HTR-8/SVneo (cell line): ENCODE measurements around the gene MAST1.
"Not testable (repeated sequence)": the region's sequence is repeated elsewhere in the genome, so short reads cannot be mapped to it uniquely, and the experiment has no call there.

Experiments used
- DNase-seq: peaks from one replicate; pipeline ENCODE4 v3.0.0; 2011; ENCODE audit warnings: low spot score, mixed read lengths; ENCODE audit not compliant: insufficient read length
- FAIRE-seq: peaks from 2 replicates; lab custom pipeline; 2011; peaks lifted over from hg19 to GRCh38; lab: Jason Lieb, UNC

The MAST1 gene

DNA sequence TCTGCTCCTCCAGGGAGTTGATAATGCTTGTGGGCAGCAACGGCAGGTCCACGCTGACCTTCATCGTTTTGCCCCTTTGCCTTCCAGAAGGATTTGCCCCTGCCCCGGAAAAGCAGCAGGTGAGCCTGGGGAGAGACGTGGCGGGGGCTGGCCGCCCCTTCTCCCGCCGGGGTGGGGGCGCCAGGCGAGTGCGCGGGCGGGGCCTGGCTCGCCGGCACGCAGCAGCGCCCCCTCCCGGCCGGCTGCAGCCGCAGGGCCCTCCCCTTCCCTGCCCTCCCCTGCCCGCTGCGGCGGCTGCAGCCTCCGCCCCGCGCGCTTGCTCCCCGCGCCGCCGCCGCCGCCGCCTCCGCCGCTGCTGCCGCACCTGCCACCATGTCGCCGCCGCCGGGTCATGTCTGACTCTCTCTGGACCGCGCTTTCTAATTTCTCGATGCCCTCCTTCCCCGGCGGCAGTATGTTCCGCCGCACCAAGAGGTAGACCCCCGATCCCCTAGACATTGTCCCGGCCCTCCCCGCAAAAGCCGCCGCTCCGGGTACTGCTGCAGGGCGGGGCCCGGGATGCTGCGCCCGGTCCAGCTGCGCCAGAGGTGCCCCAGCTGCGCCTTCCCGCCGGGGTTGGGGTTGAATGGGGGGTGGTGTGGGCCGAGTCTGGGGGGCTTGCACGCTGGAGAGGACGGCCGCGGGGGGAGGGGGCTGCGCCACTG is at the start of gene MAST1:
Gene MAST1 (plus strand): TSS at position 334 of the 704 bp plus-strand sequence. CDS start 58 bp downstream, at position 392.
- FAIRE-seq: no peak
- peak; percentile 76 for DNase-seq

DNA sequence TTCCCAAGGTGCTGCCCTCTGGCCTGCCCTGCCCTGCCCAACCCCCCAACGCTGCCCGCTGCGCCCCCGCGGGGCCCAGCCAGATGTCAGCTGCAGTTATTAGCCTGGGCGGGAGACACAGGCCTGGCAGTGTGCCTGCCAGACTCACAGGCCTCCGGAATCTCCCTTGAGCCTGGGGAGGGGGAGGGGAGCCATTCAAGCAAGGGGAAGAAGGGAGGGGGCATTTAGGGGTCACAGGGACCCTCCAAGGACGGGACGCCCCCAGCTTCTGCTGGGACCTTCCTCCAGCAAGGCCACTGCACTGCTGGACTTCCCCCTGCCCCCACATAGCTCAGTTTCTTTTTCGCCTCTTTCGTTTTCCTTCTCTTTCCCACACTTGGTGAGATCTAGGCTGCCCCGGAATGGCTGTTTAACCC is 49.6 kb upstream of the MAST1 start:
- FAIRE-seq (peak; percentile 16), DNase-seq (no peak)

DNA sequence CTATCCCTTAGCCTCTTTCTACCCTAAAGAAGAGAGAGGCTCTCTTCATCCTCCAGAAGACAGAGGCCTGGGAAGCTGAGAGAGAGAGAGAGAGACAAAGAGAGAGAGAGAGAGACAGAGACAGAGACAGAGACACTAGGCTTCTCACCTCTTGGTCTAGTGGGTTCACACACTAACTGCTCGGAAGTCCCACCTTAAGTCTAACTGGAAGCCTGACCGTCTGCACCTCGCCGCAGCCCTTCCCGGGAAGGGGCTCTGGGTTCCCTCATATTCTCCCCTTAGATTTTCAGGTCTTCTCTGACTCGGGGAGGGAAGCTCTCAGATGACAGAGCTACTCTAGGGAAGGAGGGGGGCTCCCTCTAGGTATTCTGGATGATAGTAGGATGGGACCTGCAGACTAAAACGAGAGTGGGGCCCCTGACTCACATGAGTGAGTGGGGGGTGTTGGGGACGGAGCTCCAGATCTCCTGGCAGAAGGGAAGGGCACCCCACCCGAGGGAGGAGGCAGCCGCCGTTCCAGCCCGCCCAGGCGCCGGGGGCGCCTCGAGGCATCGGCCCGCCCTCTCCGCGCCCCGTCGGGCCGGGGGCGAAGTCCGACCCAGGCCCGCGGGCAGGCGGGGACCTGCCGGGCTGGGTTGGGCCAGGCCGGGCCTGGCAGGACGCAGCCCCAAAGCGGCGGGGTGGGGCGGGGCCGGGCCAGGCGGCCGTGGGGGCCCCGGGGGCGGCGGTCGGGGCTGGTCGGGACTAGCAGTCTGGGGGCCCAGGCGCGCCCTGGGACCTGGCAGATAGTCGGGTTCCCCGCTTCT is 49.0 kb upstream of the MAST1 start:
- FAIRE-seq: no peak
- no peak for DNase-seq

DNA sequence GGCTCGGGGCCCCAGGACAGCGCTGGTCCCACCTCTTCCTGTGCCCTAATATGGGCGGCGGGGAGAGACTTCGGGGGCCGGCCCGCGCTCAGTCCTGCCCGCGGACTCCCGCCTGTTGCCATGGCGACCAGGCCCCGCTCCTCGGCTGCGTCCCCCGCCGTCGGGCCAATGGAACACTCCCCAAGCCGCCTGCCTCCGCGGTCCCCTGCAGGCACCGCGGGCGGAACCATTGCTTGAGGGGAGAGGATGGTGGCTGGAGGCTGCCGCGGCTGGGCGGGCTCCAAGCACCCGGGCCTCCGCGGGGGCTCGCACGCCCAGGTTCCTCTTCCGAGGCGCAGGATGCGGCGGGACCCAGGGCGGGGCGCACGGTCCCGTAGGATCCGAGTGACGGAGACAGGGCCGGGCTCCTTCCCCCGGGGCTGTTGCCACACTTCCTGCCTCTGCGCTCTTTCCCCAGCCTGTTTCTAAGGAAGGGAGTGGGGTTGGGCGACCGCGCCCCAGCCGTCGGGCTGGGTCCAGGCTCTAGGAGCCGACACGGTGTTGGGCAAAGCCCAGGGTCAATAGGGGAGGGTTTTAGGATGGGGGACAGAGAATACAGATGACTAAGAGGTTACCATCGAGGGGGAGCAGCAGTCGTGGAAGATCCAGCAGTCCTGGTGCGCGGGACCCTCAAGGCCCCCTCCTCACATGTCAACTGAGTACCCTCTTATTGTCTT is 48.3 kb upstream of the MAST1 start:
- FAIRE-seq (no peak), DNase-seq (peak; percentile 91)

DNA sequence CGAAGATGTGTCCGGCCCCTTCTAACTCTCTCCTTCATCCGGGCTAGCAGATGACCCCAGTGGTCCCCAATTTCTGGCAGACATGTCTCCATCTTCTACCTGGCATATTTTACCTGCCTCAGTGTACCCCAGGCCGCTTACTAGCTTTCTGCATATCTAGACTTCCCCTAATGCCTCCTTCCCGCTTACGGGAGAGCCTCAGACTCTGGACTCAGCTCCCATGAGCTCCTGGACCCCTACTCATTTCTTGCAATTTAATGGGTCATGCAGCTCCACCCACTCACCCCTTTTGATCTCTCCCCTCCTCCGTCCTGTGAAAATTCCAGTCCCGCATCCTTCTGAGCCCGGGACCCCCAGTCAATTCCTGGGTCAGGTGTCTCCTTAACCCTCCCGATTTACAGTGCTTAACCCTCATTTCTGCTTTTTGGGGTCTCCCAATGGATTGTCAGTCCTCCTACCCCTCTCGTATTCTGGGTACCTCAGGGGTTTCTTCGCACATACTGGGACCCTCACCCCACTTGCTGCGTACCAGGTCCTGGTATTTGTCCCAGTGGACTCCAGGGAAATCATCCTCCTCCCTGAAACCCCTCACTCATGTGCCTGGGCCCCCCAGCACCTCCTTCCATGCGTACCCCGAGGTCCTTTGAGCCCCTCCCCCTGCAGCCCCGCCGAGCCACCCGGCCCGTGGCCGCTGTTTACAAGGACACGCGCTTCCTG is 47.5 kb upstream of the MAST1 start:
- no peak for DNase-seq

DNA sequence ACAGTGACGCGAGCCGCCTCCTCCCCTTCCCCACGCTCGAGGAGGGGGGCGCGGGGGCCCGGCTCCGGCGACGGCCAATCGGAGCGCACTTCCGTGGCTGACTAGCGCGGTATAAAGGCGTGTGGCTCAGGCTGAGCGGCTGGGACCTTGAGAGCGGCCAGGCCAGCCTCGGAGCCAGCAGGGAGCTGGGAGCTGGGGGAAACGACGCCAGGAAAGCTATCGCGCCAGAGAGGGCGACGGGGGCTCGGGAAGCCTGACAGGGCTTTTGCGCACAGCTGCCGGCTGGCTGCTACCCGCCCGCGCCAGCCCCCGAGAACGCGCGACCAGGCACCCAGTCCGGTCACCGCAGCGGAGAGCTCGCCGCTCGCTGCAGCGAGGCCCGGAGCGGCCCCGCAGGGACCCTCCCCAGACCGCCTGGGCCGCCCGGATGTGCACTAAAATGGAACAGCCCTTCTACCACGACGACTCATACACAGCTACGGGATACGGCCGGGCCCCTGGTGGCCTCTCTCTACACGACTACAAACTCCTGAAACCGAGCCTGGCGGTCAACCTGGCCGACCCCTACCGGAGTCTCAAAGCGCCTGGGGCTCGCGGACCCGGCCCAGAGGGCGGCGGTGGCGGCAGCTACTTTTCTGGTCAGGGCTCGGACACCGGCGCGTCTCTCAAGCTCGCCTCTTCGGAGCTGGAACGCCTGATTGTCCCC is 46.8 kb upstream of the MAST1 start, which contains the start of gene JUNB:
Gene JUNB (plus strand): TSS at position 142 of the 706 bp plus-strand sequence. CDS start 286 bp downstream, at position 428.
- FAIRE-seq (peak; percentile 92), DNase-seq (peak; percentile 88)

More for the DNA sequence above, 47.5 kb upstream of the MAST1 start:
- FAIRE-seq: no peak

DNA sequence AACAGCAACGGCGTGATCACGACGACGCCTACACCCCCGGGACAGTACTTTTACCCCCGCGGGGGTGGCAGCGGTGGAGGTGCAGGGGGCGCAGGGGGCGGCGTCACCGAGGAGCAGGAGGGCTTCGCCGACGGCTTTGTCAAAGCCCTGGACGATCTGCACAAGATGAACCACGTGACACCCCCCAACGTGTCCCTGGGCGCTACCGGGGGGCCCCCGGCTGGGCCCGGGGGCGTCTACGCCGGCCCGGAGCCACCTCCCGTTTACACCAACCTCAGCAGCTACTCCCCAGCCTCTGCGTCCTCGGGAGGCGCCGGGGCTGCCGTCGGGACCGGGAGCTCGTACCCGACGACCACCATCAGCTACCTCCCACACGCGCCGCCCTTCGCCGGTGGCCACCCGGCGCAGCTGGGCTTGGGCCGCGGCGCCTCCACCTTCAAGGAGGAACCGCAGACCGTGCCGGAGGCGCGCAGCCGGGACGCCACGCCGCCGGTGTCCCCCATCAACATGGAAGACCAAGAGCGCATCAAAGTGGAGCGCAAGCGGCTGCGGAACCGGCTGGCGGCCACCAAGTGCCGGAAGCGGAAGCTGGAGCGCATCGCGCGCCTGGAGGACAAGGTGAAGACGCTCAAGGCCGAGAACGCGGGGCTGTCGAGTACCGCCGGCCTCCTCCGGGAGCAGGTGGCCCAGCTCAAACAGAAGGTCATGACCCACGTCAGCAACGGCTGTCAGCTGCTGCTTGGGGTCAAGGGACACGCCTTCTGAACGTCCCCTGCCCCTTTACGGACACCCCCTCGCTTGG is 46.1 kb upstream of the MAST1 start:
- no peak for DNase-seq
- peak; percentile 46 for FAIRE-seq

DNA sequence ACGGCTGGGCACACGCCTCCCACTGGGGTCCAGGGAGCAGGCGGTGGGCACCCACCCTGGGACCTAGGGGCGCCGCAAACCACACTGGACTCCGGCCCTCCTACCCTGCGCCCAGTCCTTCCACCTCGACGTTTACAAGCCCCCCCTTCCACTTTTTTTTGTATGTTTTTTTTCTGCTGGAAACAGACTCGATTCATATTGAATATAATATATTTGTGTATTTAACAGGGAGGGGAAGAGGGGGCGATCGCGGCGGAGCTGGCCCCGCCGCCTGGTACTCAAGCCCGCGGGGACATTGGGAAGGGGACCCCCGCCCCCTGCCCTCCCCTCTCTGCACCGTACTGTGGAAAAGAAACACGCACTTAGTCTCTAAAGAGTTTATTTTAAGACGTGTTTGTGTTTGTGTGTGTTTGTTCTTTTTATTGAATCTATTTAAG is 45.4 kb upstream of the MAST1 start:
- FAIRE-seq (no peak), DNase-seq (no peak)

DNA sequence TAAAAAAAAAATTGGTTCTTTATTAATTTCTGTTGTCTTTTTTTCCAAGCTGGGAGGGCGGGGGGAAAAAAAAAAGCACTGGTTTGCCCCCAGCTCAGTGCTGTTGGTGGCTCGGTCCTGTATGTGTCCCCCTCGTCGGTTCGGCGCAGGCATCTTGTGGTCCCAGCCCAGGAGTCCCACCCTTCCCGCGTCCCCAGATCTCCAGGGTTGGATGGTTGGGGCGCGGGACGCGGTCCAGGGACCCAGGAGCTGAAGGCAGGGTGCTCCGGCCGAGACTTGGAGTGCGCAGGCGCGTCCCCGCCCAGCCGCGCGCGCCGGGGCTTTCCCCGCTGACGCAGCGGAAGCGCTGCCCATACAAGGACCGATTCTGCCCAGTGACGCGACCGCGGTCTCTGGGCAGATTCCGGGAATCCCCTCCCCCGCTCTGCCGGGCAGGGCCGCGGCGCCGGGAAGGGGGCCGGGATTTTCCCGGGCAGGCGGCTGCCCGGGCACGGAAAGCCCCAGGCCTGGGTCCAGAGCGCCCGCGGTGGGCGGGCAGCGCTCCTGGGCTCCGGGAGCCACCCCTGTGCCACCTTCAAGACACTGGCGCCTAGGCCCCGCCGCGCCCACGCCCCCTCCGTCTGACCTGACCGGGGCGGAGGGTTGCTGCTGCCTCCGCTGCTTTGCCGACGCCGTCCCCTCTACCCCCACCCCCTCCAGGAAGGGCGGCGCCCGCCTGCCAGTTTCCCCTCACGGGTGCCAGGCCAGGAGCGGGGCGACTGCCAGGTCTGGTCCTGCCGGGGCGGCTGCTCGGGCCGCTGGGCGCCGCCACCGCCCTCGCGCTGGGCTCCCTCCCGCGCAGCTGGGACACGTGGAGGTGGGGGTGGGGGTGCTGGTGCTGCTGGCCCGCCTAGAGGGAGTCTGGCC is 44.8 kb upstream of the MAST1 start:
- FAIRE-seq: peak; percentile 74

DNA sequence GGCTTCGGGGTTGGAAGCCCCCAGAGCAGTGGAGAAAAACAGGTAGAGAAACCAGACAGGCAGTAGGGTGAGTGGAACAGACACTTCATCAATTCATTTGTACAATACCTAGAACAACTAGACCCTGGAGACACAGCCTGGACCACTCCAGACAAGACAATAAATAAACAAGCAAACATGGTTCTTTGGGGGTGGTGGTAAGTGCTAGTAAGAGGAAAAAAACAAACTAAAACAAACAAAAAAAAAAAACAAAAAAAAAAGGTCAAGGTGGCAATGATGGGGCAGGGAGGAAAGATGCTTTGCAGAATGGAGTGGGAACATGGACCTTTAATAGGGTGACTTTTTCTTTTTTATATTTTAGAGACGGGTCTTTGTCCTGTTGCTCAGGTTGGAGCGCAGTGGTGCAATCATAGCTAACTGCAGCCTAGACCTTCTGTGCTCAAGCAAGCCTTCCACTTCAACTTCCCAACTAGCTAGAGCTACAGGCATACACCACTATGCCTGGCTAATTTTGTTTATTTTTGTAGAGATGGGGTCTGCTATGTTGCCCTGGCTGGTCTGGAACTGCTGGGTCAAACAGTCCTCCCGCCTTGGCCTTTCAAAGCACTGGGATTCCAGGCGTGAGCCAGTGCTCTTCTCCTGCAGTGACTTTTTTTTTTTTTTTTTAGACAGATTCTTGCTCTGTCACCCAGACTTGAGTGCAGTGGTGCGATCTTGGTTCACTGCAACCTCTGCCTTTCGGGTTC is 43.9 kb upstream of the MAST1 start:
- DNase-seq (no peak), FAIRE-seq (no peak)

More for the DNA sequence above, 44.8 kb upstream of the MAST1 start:
- peak; percentile 95 for DNase-seq

DNA sequence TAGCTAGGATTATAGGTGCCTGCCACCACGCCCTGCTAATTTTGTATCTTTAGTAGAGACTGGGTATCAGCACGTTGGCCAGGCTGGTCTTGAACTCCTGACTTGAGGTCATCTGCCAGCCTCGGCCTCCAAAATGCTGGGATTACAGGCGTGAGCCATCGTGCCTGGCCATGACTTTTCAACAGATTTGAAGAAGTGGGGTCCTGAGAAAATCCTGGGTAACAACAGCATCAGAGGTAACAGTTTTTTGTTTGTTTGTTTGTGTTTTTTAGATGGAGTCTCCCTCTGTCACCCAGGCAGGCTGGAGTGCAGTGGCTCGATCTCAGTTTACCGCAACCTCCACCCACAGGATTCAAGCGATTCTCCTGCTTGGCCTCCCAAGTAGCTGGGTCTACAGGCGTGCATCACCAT is 43.3 kb upstream of the MAST1 start:
- FAIRE-seq (no peak), DNase-seq (no peak)

DNA sequence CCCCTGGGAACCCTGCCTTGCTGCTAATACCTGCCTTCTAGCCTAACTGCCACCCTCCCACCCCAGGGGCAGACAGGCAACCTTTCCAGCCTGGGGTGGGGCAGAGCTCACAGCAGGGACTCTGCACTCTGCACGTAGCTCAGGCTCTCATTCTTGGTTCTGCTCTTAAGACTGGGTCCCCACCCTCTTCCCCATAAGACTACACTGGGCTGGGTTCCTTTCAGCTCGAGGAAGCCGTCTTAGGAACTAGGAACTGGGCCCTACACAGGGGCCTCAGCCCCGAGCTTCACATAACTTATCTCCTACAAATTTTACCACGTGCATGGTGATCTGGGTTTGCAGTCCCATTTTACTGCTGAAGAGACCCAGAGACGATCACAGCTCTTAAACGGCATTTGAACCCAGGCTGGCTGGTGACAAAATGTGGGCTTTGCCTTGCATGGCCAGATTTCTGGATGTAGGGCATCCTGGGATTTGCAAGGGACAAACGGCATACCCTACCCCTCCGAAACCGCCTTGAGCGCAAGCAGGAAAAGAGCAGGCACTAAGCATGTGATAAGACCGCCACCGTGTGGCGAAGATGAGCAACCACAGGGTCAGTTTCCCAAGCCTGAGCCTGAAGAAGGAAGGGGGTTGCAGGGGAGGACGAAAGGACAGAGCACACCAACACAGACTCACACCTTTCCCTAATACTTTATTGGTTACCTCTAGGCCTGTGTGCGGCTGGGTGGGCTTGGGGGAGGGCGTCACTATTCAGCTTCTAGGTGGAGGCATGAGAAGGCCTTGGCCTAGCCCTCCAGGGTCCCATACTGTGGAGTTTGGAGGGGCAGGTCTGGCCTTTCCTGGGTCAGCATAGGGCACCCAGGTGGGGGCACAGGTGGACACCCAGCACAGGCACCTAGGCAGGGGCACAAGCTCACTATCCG is 41.9 kb upstream of the MAST1 start:
- FAIRE-seq (peak; percentile 87), DNase-seq (no peak)

DNA sequence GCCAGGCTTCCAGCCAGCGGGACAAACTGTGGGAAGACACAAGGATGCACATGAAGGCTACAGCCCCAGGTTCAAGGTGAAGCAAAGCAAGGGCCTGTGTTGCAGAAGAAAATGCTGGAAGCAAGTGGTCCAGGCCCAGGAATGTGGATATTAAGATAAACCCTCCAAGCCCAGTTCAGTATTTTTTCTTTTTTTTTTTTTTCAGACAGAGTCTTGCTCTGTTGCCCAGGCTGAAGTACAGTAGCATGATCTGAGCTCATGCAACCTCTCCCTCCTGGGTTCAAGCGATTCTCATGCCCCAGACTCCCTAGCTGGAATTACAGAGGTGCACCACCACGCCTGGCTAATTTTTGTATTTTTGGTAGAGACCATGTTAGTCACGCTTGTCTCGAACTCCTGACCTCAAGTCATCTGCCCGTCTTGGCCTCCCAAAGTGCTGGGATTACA is 41.2 kb upstream of the MAST1 start:
- FAIRE-seq (no peak), DNase-seq (no peak)

DNA sequence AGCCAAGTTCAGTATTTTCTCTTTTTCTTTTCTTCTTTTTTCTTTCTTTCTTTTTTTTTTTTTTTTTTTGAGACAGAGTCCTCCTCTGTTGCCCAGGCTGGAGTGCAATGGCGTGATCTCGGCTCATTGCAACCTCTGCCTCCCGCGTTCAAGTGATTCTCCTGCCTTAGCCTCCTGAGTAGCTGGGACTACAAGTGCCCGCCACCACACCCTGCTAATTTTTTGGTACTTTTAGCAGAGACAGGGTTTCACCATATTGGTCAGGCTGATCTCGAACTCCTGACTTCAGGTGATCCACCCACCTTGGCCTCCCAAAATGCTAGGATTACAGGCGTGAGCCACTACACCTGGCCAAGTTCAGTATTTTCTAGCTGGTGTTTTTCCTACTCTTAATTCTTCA is 40.7 kb upstream of the MAST1 start:
- not testable (repeated sequence) for FAIRE-seq, DNase-seq

DNA sequence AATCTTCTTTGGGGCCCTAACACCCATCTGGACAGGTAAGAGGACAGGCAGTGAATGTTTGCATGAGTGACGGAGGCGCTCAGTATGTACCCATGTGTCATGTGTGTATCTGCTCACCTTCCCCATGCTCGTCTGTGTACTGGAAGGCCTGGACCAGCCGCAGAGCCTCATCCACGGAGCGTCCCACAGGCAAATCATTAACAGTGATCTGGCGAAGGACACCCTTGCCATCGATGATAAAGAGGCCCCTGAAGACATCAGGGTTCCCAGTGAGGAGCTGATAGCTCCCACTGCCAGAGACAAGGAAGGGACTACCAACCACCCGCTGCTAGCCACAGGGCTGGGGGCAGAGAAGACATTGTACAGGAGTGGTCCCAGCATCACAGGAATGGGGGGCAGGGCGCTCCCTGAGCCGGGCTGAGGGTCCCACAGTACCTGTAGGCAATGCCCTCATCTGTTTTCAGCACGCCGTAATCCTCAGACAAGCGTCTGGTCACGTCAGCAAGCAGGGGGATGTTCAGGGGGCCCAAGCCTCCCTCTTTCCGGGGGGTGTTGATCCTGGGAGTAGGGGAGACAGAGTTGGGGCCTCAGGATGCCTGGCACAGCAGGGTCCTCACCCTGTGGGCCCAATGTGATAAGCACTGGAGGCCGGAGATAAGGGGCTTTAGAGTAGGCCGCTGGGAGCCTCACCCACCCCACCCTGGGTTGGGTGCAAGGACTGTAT is 38.4 kb upstream of the MAST1 start:
- FAIRE-seq: no peak

More for the DNA sequence above, 38.4 kb upstream of the MAST1 start:
- no peak for DNase-seq
